GM19099 (cell line): ENCODE measurements around the gene TEX35.

Experiments used
- POLR2A ChIP-seq: IDR thresholded peaks from 3 replicates; pipeline ENCODE4 v1.6.1; 2011; ENCODE audit warnings: low read depth; ENCODE audit not compliant: insufficient read length; ENCODE audit errors: extremely low read depth

TEX35 gene

GRCh38 chr1:178541829-178542553 lies 29.1 kb downstream of the TEX35 start:
- peak; percentile 47 for TF ChIP-seq POLR2A

GRCh38 chr1:178542554-178543289 lies 29.8 kb downstream of the TEX35 start:
- TF ChIP-seq POLR2A: peak; percentile 21

- TF ChIP-seq POLR2A: no peak
These were observed 30.3 kb downstream of the TEX35 start for GRCh38 chr1:178543290-178543607.

GRCh38 chr1:178544531-178544930 lies 31.6 kb downstream of the TEX35 start:
- TF ChIP-seq POLR2A: no peak

- TF ChIP-seq POLR2A: no peak
These were observed 35.2 kb downstream of the TEX35 start for GRCh38 chr1:178548108-178548507.

- no peak for TF ChIP-seq POLR2A
These were observed 38.4 kb downstream of the TEX35 start for GRCh38 chr1:178551307-178551706.

GRCh38 chr1:178551940-178552339 lies 39.0 kb downstream of the TEX35 start:
- TF ChIP-seq POLR2A: no peak

- TF ChIP-seq POLR2A: no peak
These were observed 39.9 kb downstream of the TEX35 start for GRCh38 chr1:178552856-178553255.

- TF ChIP-seq POLR2A: no peak
These were observed 48.0 kb downstream of the TEX35 start for GRCh38 chr1:178560871-178561376.

- no peak for TF ChIP-seq POLR2A
These were observed 50.4 kb downstream of the TEX35 start for GRCh38 chr1:178563099-178563820.

GRCh38 chr1:178564086-178564782 lies 51.3 kb downstream of the TEX35 start:
- no peak for TF ChIP-seq POLR2A

- no peak for TF ChIP-seq POLR2A
These were observed 51.9 kb downstream of the TEX35 start for GRCh38 chr1:178564783-178565180.

- TF ChIP-seq POLR2A: no peak
These were observed 52.7 kb downstream of the TEX35 start for GRCh38 chr1:178565586-178565985.

- TF ChIP-seq POLR2A: no peak
These were observed 53.3 kb downstream of the TEX35 start for GRCh38 chr1:178566187-178566586.

- no peak for TF ChIP-seq POLR2A
These were observed 58.9 kb downstream of the TEX35 start for GRCh38 chr1:178571807-178572206.
